H4 (cell line): ENCODE measurements around the gene TTBK1. TPM values are rescaled to one million over a fixed set of nuclear protein-coding genes. Genes with fewer than 3 reads are reported as not detected.
"Not testable (repeated sequence)": the region's sequence is repeated elsewhere in the genome, so short reads cannot be mapped to it uniquely, and the experiment has no call there.

Experiments used
- DNase-seq: peaks from one replicate; pipeline ENCODE4 v3.0.0-alpha.2; 2015; ENCODE audit warnings: low spot score
- total RNA-seq: library from RNA; depleted of rRNA; stranded (reverse); fragments of >200 nt; shearing (Covaris generic); gene quantifications from 2 replicates; pipeline ENCODE4 v1.2.3, GENCODE V29; 2014

Gene TTBK1
- total RNA-seq, 1 experiment from 2014 or later = not detected

DNA sequence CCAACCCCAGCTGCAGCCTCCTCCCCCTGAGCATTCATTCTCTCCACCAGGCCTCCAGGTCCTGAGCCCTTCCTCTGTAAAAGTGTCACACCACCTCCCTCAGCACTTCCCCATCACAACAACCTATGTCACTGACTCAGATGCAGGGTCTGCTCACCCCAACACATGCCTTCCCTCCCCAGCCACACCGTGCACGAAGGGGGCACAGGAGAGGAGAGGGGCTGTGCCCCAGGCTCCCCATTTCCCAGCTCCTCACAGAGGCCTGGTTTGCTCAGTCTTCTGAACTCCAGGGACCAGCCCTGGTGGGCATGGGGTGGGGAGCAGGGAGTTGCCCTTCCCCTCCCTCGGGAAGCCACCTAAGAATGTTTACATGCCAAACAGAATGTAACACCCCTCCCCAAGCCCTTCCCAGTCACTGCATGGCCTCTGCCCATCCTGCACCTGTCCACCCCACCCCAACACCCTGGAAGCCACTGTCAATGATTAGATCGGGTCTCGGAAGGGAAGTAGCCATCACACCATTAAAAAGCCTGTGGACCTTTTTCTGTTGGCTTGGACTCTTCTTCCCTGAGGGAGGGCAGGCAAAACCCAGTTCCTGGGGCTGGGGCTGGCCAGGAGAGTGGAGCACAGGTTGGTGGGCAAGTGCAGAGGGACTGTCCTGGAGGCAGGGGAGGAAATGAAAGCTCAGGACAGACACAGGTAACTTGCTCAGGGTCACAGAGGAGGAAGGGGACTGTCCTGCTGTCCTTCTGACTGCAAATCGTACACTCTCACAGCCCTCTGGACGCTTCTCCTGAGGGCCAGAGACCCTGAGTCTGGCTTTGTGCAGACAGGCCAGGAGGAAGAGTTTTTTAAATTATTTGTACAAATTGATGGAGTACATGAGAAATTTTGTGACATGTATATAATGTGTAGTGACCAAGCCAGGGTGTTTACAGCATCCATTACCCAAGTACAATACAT lies 44.7 kb downstream of the TTBK1 start:
- DNase-seq = no peak

DNA sequence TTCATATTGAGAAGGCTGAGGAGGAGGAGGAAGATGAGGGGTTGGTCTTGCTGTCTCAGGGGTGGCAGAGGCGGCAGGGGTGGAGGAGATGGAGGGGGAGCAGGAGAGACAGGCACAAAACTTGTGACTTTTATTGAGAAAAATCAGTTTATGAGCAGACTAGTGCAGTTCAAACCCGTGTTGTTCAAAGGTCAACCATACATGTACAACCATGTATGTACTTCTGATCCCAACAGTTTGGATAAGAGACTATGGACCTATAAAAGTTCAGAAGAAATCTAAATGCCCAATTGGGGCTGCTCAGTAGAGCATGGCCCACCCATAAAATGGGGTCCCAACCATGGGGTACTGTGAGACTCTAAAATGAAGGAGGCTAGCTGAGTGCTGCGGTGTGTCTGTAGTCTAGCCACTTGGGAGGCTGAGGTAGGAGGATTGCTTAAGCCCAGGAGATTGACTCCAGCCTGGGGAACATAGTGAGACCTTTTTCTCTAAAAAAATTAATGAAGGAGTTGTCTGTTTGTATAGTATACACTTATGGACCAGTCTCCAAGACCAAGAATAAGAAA lies 47.1 kb downstream of the TTBK1 start:
- no peak for DNase-seq

DNA sequence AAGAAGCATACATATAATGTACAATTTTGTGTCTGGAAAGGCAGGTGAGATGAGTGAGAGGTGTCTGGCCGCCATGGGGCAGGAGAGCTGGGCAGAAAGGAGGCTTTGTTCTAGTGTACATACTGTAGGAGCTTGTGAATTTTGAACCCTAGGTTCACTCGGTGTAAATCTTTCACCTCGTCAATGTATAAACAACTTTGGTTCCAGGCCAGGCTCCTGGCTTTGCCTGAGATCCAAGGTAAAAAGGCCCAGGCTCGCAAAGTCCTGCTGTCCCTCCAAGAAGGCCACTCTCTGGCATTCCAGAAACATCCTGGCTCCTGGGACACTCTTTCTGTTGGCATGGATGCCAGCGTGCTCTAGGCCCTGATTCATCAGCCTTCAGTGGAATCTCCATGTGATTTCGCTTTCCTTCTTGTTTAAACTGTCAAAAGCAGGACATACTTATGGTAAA lies 47.6 kb downstream of the TTBK1 start:
- DNase-seq = no peak

DNA sequence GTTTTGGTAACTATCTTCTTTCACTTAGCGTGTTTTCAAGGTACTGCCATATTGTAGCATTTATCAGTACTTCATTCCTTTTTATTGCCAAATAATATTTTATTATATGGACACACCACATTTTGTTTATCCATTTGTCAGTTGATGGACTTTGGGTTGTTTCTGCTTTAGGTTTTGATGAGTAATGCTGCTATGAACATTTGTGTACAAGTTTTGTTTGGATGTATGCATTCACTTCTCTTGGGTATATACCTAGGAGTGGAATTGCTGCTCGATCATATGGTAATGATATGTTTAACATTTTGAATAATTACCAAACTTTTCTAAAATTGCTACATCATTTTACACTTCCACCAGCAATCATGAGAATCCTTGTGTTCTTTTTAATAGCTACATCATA lies 48.4 kb downstream of the TTBK1 start:
- DNase-seq = no peak

DNA sequence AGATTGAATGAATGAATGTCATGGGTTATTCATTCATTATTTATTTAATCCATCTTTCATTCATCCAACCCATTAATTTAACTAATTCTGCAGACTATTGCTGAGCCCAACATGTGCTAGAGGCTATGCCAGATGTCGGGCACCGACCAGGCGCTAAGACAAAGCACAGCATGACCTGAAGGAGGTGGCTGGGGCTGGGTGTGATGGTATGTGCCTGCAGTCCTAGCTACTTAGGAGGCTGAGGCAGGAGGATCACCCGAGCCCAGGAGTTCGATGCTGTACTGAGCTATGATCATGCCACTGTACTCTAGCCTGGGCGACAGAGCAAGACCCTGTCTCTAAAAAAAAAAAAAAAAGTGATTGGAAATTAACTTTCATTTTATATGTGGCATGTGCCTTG lies 49.1 kb downstream of the TTBK1 start:
- DNase-seq = no peak

DNA sequence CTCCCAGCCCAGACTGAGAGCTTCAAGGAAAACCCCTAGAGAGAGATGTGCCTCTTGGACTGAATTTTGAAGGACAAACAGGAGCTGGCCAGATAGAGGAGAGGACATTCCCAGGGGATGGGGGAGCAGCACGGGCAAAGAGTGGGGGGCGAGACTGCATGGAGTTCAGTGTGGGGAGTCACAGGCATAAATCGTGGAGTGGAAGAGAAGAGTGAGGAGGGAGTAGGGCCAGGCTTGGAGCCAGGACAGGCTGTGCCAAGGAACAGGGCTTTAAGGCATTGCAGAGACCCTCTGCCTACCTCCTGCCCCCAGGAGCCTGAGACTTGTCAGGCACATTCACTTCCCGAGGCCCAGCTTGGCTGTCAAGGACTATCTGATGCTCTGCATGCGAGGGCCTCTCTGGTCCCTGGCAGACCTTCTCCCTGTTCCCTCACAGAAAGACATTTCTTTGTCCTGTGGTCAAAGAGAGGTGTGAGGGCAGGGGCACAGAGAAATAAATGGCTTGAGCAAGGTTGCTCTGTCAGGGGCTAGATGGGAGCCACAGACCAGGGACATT lies 49.6 kb downstream of the TTBK1 start:
- DNase-seq = no peak

DNA sequence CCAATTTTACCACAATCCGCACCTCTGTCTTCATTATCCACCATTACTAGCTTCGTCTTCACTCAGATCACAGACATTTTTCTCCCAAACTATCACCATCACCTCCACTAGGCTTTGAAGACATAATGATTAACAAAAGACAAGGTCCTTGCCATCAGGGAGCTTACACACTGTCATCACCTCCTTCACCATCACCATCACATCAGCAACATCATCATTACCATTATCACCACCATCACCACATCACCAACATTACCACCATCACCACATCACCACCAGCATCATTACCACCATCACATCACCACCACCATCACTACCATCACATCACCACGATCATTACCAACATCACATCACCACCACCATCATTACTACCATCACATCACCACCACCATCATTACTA lies 50.4 kb downstream of the TTBK1 start:
- DNase-seq = no peak

DNA sequence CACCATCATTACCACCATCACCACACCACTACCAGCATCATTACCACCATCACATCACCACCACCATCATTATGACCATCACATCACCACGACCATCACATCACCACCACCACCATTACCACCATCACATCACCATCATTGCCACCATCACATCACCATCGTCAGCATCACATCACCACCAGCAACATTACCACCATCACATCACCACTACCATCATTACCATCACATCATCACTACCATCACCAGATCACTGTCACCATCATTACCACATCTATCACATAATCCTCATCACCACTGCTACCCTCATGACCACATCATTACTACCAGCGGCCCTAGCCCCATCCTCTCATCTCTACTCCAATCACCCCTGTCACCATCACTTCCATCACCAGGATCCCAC lies 51.3 kb downstream of the TTBK1 start:
- no peak for DNase-seq

DNA sequence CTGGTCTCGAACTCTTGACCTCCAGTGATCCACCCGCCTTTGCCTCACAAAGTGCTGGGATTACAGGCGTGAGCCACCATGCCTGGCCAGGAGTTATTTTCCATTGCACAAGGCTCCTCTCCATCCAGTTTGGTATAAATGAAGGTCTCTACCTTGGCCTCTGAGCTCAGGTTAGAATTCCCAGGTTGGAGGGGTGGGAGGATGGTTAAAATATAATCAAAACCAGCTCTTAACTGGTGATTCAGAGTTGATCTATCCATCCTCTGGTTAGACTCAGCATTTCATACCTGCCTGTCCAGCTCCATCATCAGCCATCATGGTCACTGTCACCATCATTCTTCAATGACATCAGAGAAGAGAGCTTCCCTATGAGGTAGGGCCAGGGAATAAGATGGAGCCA lies 52.2 kb downstream of the TTBK1 start:
- no peak for DNase-seq

DNA sequence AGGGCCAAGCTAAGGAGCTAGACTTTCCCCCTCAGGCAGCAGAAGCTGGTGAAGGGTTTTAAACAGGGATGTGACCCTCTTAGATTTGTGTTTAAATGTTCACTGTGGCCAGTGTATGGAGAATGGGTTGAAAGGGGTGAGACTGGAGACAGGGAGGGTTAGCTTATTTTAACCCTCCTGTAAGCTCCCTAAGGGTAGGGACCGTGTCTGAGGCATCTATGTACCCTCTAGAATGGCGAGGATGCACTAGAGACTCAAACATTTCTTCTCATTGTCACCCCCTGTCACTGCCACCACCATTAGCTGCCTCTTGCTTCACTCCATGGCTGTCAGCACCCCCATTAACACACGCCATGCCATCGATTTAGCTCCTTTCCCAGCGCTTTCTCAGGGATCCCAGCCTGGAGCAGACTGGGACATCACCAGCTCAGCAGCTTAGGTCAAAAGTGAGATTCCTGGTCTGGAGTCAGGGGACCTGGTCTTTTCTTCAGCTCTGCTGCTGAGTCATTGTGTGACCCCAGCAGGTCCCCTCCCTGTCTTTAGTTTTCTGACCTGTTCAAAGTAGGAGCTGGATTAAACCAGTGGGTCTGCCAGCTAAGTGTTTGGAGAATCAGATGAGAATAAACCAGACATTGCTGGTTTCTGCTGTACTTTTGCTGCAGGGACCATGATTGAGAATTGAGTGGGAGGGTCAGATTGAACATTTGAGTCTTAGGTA lies 53.7 kb downstream of the TTBK1 start:
- DNase-seq = no peak

DNA sequence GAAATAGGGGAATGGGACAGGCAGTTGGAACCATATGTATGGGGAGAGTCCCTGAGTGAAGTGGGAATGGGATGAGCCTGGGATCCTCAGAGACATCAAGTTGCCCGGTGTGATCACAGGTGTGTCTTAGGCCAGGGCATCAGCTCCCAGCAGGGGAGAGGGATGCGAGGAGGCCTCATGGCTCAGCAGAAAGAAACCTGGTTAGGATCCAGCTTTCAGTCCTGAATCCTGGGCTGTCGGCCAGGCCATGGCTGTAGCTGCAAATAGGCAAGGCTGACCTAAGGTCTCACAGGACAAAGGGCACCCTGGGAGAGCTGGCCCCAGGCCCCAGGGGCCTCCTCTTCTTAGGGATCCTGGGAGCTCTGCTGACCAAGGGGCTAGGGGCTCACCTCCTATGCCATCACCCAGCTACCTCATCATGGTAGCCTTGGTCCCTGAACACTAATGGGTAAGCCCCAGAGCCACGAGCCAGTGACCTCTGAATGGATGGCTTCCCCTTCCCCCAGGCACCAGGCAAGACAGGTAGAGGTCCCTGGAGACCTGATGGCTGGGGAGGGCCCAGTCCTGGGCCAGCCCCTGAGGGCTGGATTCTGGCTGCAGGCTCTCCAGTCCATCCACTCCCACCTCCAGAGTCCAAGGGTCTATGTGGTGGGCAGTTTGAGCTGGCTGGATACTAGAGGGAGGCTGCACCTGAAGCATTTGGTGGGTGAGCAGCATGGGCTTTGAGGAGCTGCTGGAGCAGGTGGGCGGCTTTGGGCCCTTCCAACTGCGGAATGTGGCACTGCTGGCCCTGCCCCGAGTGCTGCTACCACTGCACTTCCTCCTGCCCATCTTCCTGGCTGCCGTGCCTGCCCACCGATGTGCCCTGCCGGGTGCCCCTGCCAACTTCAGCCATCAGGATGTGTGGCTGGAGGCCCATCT lies 54.6 kb downstream of the TTBK1 start, which contains the start of gene SLC22A7:
Gene SLC22A7, plus strand, starts transcription at position 617 of the 921 bp plus-strand sequence. Its CDS starts 99 bp downstream, at position 716.
- DNase-seq = no peak

DNA sequence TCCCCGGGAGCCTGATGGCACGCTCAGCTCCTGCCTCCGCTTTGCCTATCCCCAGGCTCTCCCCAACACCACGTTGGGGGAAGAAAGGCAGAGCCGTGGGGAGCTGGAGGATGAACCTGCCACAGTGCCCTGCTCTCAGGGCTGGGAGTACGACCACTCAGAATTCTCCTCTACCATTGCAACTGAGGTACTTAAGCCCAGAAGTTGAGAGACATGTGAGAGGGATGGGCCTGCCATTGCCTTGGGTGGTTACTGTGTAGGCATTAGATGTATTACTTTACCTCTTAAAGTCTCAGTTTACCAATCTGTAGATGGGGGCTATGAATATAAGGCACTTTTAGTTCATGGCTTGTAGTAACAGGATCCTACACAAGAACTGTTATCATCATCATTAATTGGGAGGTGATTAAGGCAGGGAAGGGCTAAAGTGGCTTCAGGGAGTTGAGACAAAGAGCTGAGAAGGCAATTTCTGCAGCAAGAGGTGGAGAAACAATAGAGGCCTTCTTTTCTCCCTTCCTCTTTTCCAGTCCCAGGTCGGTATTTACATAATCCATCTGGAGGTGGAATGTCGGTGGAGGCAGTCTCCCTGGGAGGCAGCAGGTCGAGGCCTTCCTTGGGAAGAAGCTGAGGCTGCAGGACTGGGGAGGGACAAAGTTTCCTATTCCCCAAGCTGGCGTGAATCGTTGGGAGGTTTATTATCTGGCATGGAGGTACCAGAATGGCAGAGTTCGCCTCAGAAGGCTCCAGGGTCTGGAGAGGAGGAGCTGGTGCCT lies 55.5 kb downstream of the TTBK1 start:
- no peak for DNase-seq

DNA sequence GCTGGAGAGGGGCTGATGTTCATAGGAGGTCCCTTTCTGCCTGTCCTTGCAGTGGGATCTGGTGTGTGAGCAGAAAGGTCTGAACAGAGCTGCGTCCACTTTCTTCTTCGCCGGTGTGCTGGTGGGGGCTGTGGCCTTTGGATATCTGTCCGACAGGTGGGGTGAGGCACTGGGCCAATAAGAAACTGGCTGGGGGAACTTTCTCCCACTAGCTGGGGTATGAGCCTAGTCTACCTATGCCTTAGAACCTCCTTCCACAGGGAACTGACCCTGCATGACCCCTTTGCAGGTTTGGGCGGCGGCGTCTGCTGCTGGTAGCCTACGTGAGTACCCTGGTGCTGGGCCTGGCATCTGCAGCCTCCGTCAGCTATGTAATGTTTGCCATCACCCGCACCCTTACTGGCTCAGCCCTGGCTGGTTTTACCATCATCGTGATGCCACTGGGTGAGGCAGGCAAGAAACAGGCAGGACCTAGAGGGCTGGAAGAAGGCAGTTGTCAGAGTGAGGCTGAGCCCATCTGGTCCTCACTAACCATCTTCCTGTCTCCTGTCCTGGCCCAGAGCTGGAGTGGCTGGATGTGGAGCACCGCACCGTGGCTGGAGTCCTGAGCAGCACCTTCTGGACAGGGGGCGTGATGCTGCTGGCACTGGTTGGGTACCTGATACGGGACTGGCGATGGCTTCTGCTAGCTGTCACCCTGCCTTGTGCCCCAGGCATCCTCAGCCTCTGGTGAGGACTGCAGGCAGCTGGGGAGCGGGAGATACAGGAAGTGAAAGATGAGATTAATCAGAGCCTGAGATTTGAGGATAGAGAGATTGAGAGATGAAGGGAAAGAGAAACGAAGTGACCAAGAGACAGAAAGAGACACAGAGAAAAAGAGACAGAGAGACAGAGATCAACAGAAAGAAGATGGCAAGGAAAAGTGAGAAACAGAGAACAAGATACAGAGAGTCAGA lies 56.3 kb downstream of the TTBK1 start:
- DNase-seq = peak; percentile 7

DNA sequence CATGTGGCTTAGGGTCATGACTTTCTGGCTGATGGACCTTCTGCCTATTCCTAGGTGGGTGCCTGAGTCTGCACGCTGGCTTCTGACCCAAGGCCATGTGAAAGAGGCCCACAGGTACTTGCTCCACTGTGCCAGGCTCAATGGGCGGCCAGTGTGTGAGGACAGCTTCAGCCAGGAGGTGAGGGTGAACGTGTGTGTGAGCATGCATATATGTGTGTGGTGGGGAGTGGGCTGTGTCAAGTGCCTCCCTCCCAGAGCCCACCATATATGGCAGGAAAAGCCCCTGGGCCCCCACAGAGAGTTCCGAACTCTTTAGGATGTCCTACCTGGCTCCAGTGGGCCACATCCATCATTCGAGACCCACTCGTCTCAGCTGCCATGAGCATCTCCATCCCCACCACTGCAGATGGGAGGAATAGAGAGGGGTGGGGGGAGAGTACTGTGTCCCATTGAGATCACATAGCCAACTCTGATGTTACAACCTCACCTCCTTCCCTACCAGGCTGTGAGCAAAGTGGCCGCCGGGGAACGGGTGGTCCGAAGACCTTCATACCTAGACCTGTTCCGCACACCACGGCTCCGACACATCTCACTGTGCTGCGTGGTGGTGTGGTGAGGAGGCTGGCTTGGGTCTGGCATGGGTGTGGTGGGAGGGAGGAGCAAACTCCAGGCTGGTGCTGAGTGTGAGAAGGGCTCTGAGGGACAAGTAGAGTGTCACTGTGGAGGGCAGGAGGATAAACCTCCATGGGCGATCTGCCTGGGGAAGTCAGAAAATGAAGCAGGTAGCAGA lies 58.0 kb downstream of the TTBK1 start:
- DNase-seq = no peak

DNA sequence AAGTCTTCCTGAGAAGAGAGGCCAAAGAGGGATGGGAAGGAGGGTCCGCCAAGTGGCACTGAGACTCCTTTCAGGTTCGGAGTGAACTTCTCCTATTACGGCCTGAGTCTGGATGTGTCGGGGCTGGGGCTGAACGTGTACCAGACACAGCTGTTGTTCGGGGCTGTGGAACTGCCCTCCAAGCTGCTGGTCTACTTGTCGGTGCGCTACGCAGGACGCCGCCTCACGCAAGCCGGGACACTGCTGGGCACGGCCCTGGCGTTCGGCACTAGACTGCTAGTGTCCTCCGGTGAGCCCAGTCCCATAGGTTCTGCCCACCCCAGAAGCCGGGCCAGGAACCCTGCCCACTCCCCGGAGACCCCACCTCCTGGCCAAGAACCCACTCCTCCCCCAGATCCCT lies 58.8 kb downstream of the TTBK1 start:
- DNase-seq = no peak

DNA sequence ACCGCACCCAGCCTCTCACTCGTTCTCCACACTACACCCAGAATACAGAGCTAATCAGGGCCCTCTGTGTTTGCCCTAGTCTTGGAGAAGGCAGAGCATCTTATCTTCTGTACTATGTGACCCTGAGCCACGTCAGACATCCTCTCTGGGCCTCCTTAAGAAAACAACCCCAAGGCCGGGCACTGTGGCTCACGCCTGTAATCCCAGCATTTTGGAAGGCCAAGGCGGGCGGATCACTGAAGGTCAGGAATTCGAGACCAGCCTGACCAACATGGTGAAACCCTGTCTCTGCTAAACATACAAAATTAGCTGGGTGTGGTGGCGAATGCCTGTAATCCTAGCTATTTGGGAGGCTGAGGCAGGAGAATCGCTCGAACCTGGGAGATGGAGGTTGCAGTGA lies 59.7 kb downstream of the TTBK1 start:
- not testable (repeated sequence) for DNase-seq

DNA sequence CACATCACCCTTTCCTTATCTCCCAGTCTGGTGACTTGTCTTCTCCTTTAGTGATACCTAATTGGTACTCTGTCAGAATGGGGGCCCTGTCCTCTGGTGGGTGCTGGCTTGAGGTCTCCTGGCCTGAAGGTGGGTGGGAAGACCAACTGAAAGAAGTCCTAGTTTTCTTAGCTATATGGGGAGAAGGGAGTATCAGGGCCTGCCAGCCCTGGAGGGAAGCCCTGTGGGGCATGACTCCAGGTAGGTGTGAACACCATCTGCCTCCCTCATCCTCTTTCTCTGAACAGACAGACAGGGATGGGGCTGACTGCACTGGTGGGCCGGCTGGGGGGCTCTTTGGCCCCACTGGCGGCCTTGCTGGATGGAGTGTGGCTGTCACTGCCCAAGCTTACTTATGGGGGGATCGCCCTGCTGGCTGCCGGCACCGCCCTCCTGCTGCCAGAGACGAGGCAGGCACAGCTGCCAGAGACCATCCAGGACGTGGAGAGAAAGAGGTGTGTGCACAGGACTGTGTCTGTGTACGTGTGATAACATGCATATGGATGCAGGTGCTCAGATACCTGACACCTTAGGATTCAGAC lies 60.6 kb downstream of the TTBK1 start:
- DNase-seq = no peak

DNA sequence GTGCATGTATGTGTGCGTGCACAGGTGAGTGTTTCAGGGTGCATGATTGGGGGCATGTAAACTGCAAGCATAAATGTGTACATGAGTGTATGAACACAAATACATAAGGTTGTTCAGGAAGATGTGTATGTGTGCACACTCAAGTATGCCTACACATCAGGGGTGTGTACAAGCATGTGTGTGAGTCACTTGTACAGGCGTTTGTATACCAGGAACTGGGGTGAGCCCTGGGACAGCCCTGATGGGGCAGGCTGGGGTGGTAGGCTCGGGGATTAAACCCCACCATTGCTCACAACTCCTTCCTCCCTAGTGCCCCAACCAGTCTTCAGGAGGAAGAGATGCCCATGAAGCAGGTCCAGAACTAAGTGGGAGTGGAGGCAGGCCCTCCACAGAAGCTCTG lies 61.1 kb downstream of the TTBK1 start:
- DNase-seq = no peak
